ENCODE data around the gene PLCB2.

PLCB2 gene

DNA sequence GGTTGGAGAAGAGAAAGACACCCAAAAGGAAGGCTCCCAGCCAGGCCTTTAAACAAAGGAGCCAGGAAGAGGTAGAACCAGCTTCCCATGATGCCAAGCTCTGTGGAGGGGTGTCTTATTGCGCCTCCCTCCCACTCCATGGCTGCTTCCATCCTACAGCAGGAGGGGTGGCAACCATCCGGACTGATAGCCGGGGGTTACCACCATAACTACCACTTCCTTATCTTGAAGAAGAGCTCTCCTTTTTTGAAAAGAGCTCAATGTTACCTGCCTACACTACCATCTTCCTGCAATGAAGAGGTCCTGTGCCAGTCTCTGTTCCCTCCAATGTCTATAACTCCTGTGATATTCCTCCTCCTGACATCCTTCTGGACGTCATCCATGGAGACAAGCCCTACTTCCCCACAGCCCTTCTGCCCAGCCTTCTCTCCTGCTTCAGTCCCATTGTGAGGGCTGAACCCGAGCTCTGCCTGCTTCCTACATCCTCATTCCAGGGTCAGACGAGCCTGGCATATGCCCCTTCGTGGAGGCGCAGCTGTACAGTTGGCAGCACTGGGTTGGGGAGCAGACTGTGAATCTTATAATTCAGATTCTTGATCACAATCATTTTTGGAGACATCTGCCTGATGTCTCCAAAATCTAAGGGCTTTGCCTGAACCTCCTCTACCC is 24.5 kb upstream of the PLCB2 start:
- 0 out of 2 replicates have a peak overlapping the region, but pooled peaks have one; percentile 15 for H3K27ac ChIP-seq
- H3K9ac ChIP-seq (ENCODE audit: insufficient read length), result no peak overlapping the region
- H3K9me3 ChIP-seq (ENCODE audit: low read depth, low read length), result no peaks in the 10 kb centered on the region
- no peak overlapping the region for H3K4me3 ChIP-seq
- peaks cover 1% of the 10 kb centered on the region; the same call in 1 of the 2 replicates for H3K36me3 ChIP-seq (ENCODE audit: insufficient read depth, low read length)
- DNase-seq (ENCODE audit: low read depth, low spot score), result no peak
- TF ChIP-seq POLR2AphosphoS5 (IDR thresholded peaks at IDR 0.05; ENCODE audit: borderline replicate concordance, low read depth, low read length) (no peak), FOXP2 (optimal IDR thresholded peaks at IDR 0.05; ENCODE audit: control extremely low read depth, extremely low read length, insufficient read depth) (no peak), EZH2 (IDR thresholded peaks at IDR 0.05) (no peak)

DNA sequence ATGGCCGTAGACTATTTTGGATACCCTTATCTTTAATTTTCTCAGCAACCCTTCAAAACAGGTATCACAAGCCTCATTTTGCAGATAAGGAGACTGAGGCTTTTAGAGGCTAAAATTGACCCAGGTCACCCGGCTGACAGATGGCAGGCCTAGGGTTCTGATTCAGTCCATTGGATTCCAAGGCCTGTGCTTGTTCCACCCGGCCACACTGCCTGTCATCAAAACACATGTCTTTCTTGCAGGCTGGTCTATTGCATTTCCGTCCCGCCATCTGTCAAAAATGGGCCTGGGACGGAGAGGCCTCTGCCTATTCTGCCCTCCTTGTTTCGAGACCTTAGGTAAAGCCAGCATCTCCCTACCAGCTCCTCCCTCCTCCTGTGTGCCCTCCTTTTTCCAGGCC is 23.9 kb upstream of the PLCB2 start:
- TF ChIP-seq EZH2 (IDR thresholded peaks at IDR 0.05) (no peak), POLR2AphosphoS5 (IDR thresholded peaks at IDR 0.05; ENCODE audit: borderline replicate concordance, low read depth, low read length) (no peak), FOXP2 (optimal IDR thresholded peaks at IDR 0.05; ENCODE audit: control extremely low read depth, extremely low read length, insufficient read depth) (no peak)
- no peak overlapping the region for H3K9ac ChIP-seq (ENCODE audit: insufficient read length)

DNA sequence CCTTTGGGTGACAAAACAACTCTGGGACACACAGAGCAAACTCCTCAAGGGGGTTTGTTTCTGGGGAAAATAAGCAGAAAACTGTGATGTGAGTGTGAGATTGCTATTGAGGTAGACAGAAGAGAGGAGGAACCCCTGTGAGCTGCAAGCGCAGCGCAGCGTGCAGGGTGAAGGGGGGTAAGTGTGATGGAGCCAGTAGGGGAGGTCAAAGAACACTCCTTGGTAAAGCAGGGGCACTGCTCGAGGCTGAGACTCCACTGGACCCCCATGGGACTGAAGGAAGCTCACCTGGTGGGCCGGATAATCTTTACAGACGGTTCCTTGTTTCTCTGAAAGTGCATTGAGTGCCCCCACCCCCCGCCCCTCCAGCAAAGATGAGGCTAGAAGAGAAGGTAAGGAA is 23.3 kb upstream of the PLCB2 start:
- no peak overlapping the region for H3K9ac ChIP-seq (ENCODE audit: insufficient read length)

More for the DNA sequence above, 23.9 kb upstream of the PLCB2 start:
- peaks cover 7% of the 10 kb centered on the region for H3K36me3 ChIP-seq (ENCODE audit: insufficient read depth, low read length)
- DNase-seq (ENCODE audit: low read depth, low spot score), result no peak
- H3K9me3 ChIP-seq (ENCODE audit: low read depth, low read length), result no peaks in the 10 kb centered on the region
- 0 out of 2 replicates have a peak overlapping the region, but pooled peaks have one; percentile 15 for H3K27ac ChIP-seq
- H3K4me3 ChIP-seq, result no peak overlapping the region

DNA sequence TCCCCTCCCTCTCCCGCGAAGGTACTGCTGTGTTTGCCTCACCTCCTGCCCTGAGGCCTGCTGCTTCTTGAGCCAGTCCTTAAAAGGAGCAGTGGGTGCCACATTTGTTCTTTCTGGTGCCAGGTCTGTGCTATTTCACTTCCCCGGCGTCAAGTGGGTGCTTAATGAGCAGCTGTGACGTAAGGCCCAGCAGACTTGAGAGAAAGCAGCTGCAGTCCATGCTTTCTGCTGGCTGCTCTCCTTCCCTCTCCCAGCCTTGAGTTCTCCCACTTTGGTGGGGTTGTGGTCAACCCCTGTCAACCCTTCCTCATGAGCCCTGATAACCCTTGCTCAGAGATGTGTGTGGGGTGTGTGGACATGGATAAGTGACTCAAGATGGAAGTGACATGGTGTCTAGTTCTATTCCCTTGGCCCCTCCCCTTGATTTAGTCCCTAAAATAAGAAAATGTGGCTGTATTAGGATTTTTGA is 22.7 kb upstream of the PLCB2 start:
- DNase-seq (ENCODE audit: low read depth, low spot score), result no peak
- Histone ChIP-seq H3K9me3 (ENCODE audit: low read depth, low read length) (no peaks in the 10 kb centered on the region), H3K36me3 (ENCODE audit: insufficient read depth, low read length) (peaks cover 8% of the 10 kb centered on the region), H3K9ac (ENCODE audit: insufficient read length) (no peak overlapping the region), H3K27ac (peak overlapping the region; percentile 60), H3K4me3 (no peak overlapping the region)
- TF ChIP-seq FOXP2 (optimal IDR thresholded peaks at IDR 0.05; ENCODE audit: control extremely low read depth, extremely low read length, insufficient read depth) (no peak), POLR2AphosphoS5 (IDR thresholded peaks at IDR 0.05; ENCODE audit: borderline replicate concordance, low read depth, low read length) (peak; percentile 28; the same call in 1 of the 2 replicates)

More for the DNA sequence above, 23.3 kb upstream of the PLCB2 start:
- Histone ChIP-seq H3K27ac (peak overlapping the region; percentile 60), H3K4me3 (no peak overlapping the region), H3K36me3 (ENCODE audit: insufficient read depth, low read length) (peaks cover 8% of the 10 kb centered on the region), H3K9me3 (ENCODE audit: low read depth, low read length) (no peaks in the 10 kb centered on the region)
- TF ChIP-seq POLR2AphosphoS5 (IDR thresholded peaks at IDR 0.05; ENCODE audit: borderline replicate concordance, low read depth, low read length) (no peak), FOXP2 (optimal IDR thresholded peaks at IDR 0.05; ENCODE audit: control extremely low read depth, extremely low read length, insufficient read depth) (no peak), EZH2 (IDR thresholded peaks at IDR 0.05) (no peak)
- no peak for DNase-seq (ENCODE audit: low read depth, low spot score)

DNA sequence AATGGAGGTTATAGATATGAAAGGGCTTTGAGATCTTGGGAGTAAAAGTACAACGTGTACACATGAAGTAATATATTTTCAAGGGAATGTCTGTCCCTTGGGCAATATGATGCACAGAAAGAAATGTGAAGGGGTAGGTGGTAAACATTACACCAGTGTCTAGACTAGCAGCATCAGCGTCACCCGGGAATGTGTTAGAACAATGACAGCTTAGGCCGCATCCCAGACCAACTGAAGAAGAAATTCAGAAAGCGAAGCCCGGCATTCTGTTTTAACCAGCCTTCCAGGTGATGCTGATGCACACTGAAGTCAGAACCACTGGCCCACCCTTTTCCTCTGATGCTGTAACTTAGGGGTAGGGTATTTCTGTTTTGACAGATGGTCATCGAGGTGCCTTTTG is 22.1 kb upstream of the PLCB2 start:
- Histone ChIP-seq H3K36me3 (ENCODE audit: insufficient read depth, low read length) (peaks cover 8% of the 10 kb centered on the region), H3K9me3 (ENCODE audit: low read depth, low read length) (no peaks in the 10 kb centered on the region), H3K27ac (peak overlapping the region; percentile 92), H3K9ac (ENCODE audit: insufficient read length) (no peak overlapping the region), H3K4me3 (no peak overlapping the region)
- DNase-seq (ENCODE audit: low read depth, low spot score), result no peak
- TF ChIP-seq POLR2AphosphoS5 (IDR thresholded peaks at IDR 0.05; ENCODE audit: borderline replicate concordance, low read depth, low read length) (no peak; the same call in 1 of the 2 replicates), EZH2 (IDR thresholded peaks at IDR 0.05) (no peak), FOXP2 (optimal IDR thresholded peaks at IDR 0.05; ENCODE audit: control extremely low read depth, extremely low read length, insufficient read depth) (no peak)

DNA sequence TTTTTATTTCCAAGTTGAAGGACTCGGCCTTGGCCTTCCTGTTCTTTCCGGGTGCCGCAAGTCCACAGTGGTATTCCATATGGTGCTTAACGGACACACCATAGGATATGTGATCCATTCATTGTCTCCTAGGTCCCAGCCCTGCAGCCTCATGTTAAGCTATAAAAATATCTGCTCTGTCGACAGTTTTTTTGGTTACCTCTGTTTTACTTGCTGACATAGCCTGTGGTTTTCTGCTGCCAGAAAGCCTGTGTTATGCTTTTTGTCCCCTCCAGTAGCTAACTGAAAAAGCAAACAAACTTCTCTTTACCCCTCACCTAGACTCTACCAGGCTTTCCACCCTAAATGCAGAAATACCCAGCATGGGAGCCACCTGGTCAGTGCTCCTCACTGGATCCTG is 21.0 kb upstream of the PLCB2 start:
- TF ChIP-seq EZH2 (IDR thresholded peaks at IDR 0.05), result no peak
- no peak for TF ChIP-seq FOXP2 (optimal IDR thresholded peaks at IDR 0.05; ENCODE audit: control extremely low read depth, extremely low read length, insufficient read depth)
- TF ChIP-seq POLR2AphosphoS5 (IDR thresholded peaks at IDR 0.05; ENCODE audit: borderline replicate concordance, low read depth, low read length), result no peak; the same call in 1 of the 2 replicates
- H3K36me3 ChIP-seq (ENCODE audit: insufficient read depth, low read length), result peaks cover 8% of the 10 kb centered on the region
- peak overlapping the region; percentile 63 for H3K9ac ChIP-seq (ENCODE audit: insufficient read length)
- no peak for DNase-seq (ENCODE audit: low read depth, low spot score)
- peak overlapping the region; percentile 92 for H3K27ac ChIP-seq
- H3K4me3 ChIP-seq, result peak overlapping the region; percentile 77
- no peaks in the 10 kb centered on the region for H3K9me3 ChIP-seq (ENCODE audit: low read depth, low read length)

DNA sequence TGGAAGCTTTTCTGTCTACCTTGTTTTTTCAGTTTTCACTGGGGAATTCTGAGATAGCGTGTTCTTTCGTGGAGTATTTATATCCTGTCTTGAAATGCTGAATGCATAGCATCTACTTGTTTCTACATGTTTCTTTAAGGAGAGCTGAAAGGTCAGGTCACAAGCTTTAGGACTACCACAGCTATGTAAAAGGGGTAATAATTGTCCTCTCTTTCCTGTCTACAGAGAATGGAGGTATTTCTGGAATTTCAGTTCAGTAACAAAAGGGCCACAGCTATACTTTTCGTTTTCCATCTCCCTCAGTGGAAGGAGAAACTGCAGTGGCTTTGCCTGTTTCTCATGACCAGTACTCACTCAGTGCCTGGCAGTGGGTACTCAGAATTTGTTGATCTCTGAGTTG is 20.4 kb upstream of the PLCB2 start:
- Histone ChIP-seq H3K4me3 (peak overlapping the region; percentile 77), H3K9ac (ENCODE audit: insufficient read length) (peak overlapping the region; percentile 63), H3K9me3 (ENCODE audit: low read depth, low read length) (no peaks in the 10 kb centered on the region), H3K27ac (peak overlapping the region; percentile 92), H3K36me3 (ENCODE audit: insufficient read depth, low read length) (peaks cover 8% of the 10 kb centered on the region)
- DNase-seq (ENCODE audit: low read depth, low spot score), result no peak
- no peak for TF ChIP-seq FOXP2 (optimal IDR thresholded peaks at IDR 0.05; ENCODE audit: control extremely low read depth, extremely low read length, insufficient read depth)
- TF ChIP-seq POLR2AphosphoS5 (IDR thresholded peaks at IDR 0.05; ENCODE audit: borderline replicate concordance, low read depth, low read length), result no peak
- TF ChIP-seq EZH2 (IDR thresholded peaks at IDR 0.05), result no peak

DNA sequence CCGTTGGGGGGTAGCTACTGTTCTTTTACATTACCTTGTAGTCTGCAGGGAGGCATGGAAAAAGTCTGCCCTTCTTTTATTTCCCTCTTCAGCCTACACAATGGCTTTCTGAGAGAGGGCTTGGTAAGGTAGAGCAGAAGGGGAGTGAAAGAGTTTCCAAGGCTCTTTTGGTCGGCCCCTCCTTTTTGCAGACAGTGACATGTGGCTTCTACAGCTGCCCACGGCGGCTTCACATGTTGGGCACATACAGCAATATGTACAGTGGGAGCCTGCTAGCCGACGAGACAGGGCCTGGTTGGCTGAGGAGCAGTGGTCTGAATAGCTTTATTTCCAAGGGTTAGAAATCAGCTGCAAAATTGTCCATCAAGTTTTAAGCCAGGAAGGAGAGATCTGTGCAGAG is 19.7 kb upstream of the PLCB2 start:
- no peak for TF ChIP-seq EZH2 (IDR thresholded peaks at IDR 0.05)
- no peak for TF ChIP-seq POLR2AphosphoS5 (IDR thresholded peaks at IDR 0.05; ENCODE audit: borderline replicate concordance, low read depth, low read length)
- TF ChIP-seq FOXP2 (optimal IDR thresholded peaks at IDR 0.05; ENCODE audit: control extremely low read depth, extremely low read length, insufficient read depth), result no peak
- peak overlapping the region; percentile 92 for H3K27ac ChIP-seq
- H3K9me3 ChIP-seq (ENCODE audit: low read depth, low read length), result no peaks in the 10 kb centered on the region
- H3K9ac ChIP-seq (ENCODE audit: insufficient read length), result peak overlapping the region; percentile 63
- no peak for DNase-seq (ENCODE audit: low read depth, low spot score)
- peaks cover 8% of the 10 kb centered on the region for H3K36me3 ChIP-seq (ENCODE audit: insufficient read depth, low read length)
- H3K4me3 ChIP-seq, result peak overlapping the region; percentile 77
